ENCODE measurements around the gene TNPO3.

TNPO3 gene

GRCh38 chr7:128937647-128938543, 117.0 kb downstream of the TNPO3 start, which contains the start of gene IRF5:
Gene IRF5, plus strand, starts transcription at chr7:128937927. Its CDS starts 4,155 bp downstream, at chr7:128942082.
- no peak for DNase-seq

- DNase-seq = no peak
These were observed 117.7 kb downstream of the TNPO3 start for GRCh38 chr7:128937271-128937646.

GRCh38 chr7:128936798-128937197, 118.1 kb downstream of the TNPO3 start:
- DNase-seq = no peak

- DNase-seq = no peak
These were observed 119.6 kb downstream of the TNPO3 start for GRCh38 chr7:128935342-128935730.

- no peak for DNase-seq
These were observed 120.3 kb downstream of the TNPO3 start for GRCh38 chr7:128934361-128935341.

GRCh38 chr7:128933180-128933891, 121.6 kb downstream of the TNPO3 start:
- DNase-seq = peak; percentile 52

GRCh38 chr7:128932862-128933179, 122.1 kb downstream of the TNPO3 start:
- no peak for DNase-seq

GRCh38 chr7:128931965-128932861, 122.7 kb downstream of the TNPO3 start:
- no peak for DNase-seq

- DNase-seq = no peak
These were observed 123.6 kb downstream of the TNPO3 start for GRCh38 chr7:128931190-128931798.

- DNase-seq = no peak
These were observed 125.8 kb downstream of the TNPO3 start for GRCh38 chr7:128928882-128929788.

- no peak for DNase-seq
These were observed 126.6 kb downstream of the TNPO3 start for GRCh38 chr7:128928159-128928813.

- DNase-seq = no peak
These were observed 130.0 kb downstream of the TNPO3 start for GRCh38 chr7:128924707-128925588.

GRCh38 chr7:128923411-128923800, 131.5 kb downstream of the TNPO3 start:
- no peak for DNase-seq

GRCh38 chr7:128922496-128923410, 132.2 kb downstream of the TNPO3 start:
- DNase-seq = no peak

GRCh38 chr7:128921866-128922440, 133.0 kb downstream of the TNPO3 start:
- DNase-seq = no peak

GRCh38 chr7:128920913-128921582, 133.9 kb downstream of the TNPO3 start:
- no peak for DNase-seq
